HepG2 (cell line): ENCODE data around the gene TRIM54. TPM values are rescaled to one million over a fixed set of nuclear protein-coding genes. Genes with fewer than 3 reads are reported as not detected.

Experiments
- CENPX ChIP-seq: sonication (generic); formaldehyde crosslinking; IDR thresholded peaks from 2 replicates; pipeline ENCODE4 v1.9.0; 2021; ENCODE audit warnings: mild to moderate bottlenecking, missing genetic modification reagents, moderate library complexity
- GABPB1 ChIP-seq: IDR thresholded peaks from 2 replicates; pipeline ENCODE4 v1.6.1; 2016; ENCODE audit warnings: mild to moderate bottlenecking, missing genetic modification reagents, moderate library complexity, missing compliant biosample characterization
- GATAD2A ChIP-seq: IDR thresholded peaks from 2 replicates; pipeline ENCODE4 v1.6.1; 2016
- MIXL1 ChIP-seq: IDR thresholded peaks from 2 replicates; pipeline ENCODE4 v1.6.1; 2016
- NFE2 ChIP-seq: sonication (generic); formaldehyde crosslinking; IDR thresholded peaks from 2 replicates; pipeline ENCODE4 v1.4.0; 2020; ENCODE audit warnings: missing genetic modification reagents
- TAF1 ChIP-seq: sonication (generic); formaldehyde crosslinking; IDR thresholded peaks from 2 replicates; pipeline ENCODE4 v1.4.0; 2020; ENCODE audit warnings: missing genetic modification reagents
- TGIF2 ChIP-seq: IDR thresholded peaks from 2 replicates; pipeline ENCODE4 v1.6.1; 2016; ENCODE audit warnings: control low read depth, missing compliant biosample characterization
- XBP1 ChIP-seq: sonication (generic); formaldehyde crosslinking; IDR thresholded peaks from 2 replicates; pipeline ENCODE4 v1.5.0; 2020; ENCODE audit warnings: missing genetic modification reagents
- ZKSCAN8 ChIP-seq: IDR thresholded peaks from 2 replicates; pipeline ENCODE4 v1.6.1; 2016; ENCODE audit warnings: borderline replicate concordance, missing genetic modification reagents, missing compliant biosample characterization
- ZNF816 ChIP-seq: sonication (generic); formaldehyde crosslinking; IDR thresholded peaks from 2 replicates; pipeline ENCODE4 v1.8.0; 2022; ENCODE audit warnings: missing genetic modification reagents, mild to moderate bottlenecking, borderline replicate concordance
- polyA plus RNA-seq, 8 experiments: library from polyadenylated mRNA; depleted of rRNA in 3 of 8; stranded (reverse) in 7 of 8; unstranded in 1 of 8; fragments of >200 nt; fragmentation: Illumina TruSeq in 4 of 8; extraction: Trizol in 4 of 8; gene quantifications; 2 replicates each; pipeline versions ENCODE4 v1.2.1 to v1.2.3, GENCODE V29; 2011 to 2016; ENCODE audit warnings: low read depth in 4 of 8, missing spikeins in 1 of 8, mixed read lengths in 1 of 8; ENCODE audit not compliant: insufficient read depth in 1 of 8
- total RNA-seq, 5 experiments: library from RNA; depleted of rRNA; stranded (reverse); fragments of >200 nt; fragmentation: Illumina TruSeq; extraction: Trizol; gene quantifications; 2 replicates each; pipeline ENCODE4 v1.2.3, GENCODE V29; 2016; ENCODE audit warnings: low read depth in 1 of 5
- TF ChIP-seq, protein P1 (sequence below): sonication (generic); formaldehyde crosslinking; IDR thresholded peaks from 2 replicates; pipeline ENCODE4 v1.5.0; 2020; ENCODE audit warnings: mild to moderate bottlenecking, missing genetic modification reagents
- TF ChIP-seq, protein P2 (sequence below): sonication (generic); formaldehyde crosslinking; IDR thresholded peaks from 2 replicates; pipeline ENCODE4 v1.4.0; 2020; ENCODE audit warnings: missing genetic modification reagents, mild to moderate bottlenecking, borderline replicate concordance
- TF ChIP-seq, protein P3 (sequence below): sonication (generic); formaldehyde crosslinking; IDR thresholded peaks from 2 replicates; pipeline ENCODE4 v1.5.0; 2020; ENCODE audit warnings: mild to moderate bottlenecking, missing genetic modification reagents, borderline replicate concordance
- TF ChIP-seq, protein P4 (sequence below): sonication (generic); formaldehyde crosslinking; IDR thresholded peaks from 2 replicates; pipeline ENCODE4 v1.4.0; 2020; ENCODE audit warnings: missing genetic modification reagents
- TF ChIP-seq, protein P5 (sequence below): IDR thresholded peaks from 2 replicates; pipeline ENCODE4 v1.6.1; 2016; ENCODE audit warnings: low read depth

TRIM54 gene
- total and polyA plus RNA-seq, 2 of the 13 experiments (the other 11 are each of a cell fraction or from before 2014, with no cell fraction given): 0.07 to 0.13 TPM

DNA sequence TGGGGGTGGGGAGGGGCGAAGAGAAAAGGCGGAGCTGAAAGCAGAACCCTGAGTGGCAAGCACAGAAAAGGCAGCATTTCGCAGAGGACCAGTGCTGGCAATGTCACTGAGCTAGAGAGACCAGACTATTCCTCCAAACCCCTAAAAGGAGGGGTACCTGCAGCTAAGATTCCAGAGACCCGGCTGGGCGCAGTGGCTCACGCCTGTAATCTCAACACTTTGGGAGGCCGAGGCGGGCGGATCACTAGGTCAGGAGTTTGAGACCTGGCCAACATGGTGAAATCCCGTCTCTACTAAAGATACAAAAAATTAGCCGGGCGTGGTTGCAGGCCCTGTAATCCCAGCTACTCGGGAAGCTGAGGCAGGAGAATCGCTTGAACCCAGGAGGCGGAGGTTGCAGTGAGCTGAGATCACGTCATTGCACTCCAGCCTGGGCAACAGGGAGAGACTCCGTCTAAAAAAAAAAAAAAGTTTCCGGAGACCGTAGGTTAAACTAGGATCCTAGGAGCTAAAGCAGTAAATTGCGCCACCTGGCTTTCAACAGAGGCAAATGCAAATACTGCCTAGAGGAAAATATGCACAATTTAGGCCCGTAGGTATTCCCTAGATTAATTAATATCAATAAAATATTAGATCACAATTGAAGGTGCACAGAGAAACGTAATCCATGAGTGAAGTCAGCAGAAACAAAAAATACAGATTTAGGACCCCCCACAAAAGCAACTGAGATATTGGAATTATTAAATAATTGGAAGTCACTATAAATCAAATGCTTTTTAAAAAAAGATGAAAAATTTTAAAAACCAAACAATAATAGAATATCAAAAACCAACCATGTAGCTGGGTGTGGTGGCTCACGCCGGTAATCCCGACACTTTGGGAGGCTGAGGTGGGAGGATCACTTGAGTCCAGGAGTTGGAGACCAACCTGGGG, 21.1 kb downstream of the TRIM54 start (continued):
- TF ChIP-seq, protein P1, sequence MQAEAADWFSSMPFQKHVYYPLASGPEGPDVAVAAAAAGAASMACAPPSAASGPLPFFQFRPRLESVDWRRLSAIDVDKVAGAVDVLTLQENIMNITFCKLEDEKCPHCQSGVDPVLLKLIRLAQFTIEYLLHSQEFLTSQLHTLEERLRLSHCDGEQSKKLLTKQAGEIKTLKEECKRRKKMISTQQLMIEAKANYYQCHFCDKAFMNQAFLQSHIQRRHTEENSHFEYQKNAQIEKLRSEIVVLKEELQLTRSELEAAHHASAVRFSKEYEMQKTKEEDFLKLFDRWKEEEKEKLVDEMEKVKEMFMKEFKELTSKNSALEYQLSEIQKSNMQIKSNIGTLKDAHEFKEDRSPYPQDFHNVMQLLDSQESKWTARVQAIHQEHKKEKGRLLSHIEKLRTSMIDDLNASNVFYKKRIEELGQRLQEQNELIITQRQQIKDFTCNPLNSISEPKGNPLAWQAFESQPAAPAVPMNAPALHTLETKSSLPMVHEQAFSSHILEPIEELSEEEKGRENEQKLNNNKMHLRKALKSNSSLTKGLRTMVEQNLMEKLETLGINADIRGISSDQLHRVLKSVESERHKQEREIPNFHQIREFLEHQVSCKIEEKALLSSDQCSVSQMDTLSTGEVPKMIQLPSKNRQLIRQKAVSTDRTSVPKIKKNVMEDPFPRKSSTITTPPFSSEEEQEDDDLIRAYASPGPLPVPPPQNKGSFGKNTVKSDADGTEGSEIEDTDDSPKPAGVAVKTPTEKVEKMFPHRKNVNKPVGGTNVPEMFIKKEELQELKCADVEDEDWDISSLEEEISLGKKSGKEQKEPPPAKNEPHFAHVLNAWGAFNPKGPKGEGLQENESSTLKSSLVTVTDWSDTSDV (CRISPR knock-in tag): no peak
- no peak for TF ChIP-seq NFE2
- TF ChIP-seq CENPX (CRISPR knock-in tag): no peak
- TF ChIP-seq ZKSCAN8 (CRISPR knock-in tag): 0 out of 2 replicates have a peak, but pooled peaks have one; percentile 57
- TF ChIP-seq XBP1 (CRISPR knock-in tag): no peak
- peak; percentile 65 for TF ChIP-seq GABPB1 (CRISPR knock-in tag)
- TF ChIP-seq, protein P2, sequence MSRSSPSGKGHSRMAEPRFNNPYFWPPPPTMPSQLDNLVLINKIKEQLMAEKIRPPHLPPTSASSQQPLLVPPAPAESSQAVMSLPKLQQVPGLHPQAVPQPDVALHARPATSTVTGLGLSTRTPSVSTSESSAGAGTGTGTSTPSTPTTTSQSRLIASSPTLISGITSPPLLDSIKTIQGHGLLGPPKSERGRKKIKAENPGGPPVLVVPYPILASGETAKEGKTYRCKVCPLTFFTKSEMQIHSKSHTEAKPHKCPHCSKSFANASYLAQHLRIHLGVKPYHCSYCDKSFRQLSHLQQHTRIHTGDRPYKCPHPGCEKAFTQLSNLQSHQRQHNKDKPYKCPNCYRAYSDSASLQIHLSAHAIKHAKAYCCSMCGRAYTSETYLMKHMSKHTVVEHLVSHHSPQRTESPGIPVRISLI (CRISPR knock-in tag): peak; percentile 99
- no peak for TF ChIP-seq TGIF2
- TF ChIP-seq, protein P3, sequence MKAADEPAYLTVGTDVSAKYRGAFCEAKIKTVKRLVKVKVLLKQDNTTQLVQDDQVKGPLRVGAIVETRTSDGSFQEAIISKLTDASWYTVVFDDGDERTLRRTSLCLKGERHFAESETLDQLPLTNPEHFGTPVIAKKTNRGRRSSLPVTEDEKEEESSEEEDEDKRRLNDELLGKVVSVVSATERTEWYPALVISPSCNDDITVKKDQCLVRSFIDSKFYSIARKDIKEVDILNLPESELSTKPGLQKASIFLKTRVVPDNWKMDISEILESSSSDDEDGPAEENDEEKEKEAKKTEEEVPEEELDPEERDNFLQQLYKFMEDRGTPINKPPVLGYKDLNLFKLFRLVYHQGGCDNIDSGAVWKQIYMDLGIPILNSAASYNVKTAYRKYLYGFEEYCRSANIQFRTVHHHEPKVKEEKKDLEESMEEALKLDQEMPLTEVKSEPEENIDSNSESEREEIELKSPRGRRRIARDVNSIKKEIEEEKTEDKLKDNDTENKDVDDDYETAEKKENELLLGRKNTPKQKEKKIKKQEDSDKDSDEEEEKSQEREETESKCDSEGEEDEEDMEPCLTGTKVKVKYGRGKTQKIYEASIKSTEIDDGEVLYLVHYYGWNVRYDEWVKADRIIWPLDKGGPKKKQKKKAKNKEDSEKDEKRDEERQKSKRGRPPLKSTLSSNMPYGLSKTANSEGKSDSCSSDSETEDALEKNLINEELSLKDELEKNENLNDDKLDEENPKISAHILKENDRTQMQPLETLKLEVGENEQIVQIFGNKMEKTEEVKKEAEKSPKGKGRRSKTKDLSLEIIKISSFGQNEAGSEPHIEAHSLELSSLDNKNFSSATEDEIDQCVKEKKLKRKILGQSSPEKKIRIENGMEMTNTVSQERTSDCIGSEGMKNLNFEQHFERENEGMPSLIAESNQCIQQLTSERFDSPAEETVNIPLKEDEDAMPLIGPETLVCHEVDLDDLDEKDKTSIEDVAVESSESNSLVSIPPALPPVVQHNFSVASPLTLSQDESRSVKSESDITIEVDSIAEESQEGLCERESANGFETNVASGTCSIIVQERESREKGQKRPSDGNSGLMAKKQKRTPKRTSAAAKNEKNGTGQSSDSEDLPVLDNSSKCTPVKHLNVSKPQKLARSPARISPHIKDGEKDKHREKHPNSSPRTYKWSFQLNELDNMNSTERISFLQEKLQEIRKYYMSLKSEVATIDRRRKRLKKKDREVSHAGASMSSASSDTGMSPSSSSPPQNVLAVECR (CRISPR knock-in tag): peak; percentile 31; the same call in 1 of the 2 replicates
- TF ChIP-seq MIXL1 (CRISPR knock-in tag): peak; percentile 33; the same call in 1 of the 2 replicates
- TF ChIP-seq, protein P4, sequence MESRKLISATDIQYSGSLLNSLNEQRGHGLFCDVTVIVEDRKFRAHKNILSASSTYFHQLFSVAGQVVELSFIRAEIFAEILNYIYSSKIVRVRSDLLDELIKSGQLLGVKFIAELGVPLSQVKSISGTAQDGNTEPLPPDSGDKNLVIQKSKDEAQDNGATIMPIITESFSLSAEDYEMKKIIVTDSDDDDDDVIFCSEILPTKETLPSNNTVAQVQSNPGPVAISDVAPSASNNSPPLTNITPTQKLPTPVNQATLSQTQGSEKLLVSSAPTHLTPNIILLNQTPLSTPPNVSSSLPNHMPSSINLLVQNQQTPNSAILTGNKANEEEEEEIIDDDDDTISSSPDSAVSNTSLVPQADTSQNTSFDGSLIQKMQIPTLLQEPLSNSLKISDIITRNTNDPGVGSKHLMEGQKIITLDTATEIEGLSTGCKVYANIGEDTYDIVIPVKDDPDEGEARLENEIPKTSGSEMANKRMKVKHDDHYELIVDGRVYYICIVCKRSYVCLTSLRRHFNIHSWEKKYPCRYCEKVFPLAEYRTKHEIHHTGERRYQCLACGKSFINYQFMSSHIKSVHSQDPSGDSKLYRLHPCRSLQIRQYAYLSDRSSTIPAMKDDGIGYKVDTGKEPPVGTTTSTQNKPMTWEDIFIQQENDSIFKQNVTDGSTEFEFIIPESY (CRISPR knock-in tag): no peak
- TF ChIP-seq ZNF816 (CRISPR knock-in tag): 0 out of 2 replicates have a peak, but pooled peaks have one; percentile 61
- TF ChIP-seq, protein P5, sequence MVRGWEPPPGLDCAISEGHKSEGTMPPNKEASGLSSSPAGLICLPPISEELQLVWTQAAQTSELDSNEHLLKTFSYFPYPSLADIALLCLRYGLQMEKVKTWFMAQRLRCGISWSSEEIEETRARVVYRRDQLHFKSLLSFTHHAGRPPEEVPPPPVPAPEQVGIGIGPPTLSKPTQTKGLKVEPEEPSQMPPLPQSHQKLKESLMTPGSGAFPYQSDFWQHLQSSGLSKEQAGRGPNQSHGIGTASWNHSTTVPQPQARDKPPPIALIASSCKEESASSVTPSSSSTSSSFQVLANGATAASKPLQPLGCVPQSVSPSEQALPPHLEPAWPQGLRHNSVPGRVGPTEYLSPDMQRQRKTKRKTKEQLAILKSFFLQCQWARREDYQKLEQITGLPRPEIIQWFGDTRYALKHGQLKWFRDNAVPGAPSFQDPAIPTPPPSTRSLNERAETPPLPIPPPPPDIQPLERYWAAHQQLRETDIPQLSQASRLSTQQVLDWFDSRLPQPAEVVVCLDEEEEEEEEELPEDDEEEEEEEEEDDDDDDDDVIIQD: peak; percentile 36; the same call in 1 of the 2 replicates
- TF ChIP-seq TAF1: peak; percentile 44
- TF ChIP-seq GATAD2A: peak; percentile 73
